Iris pigment epithelial cell (primary cell): ENCODE results near the gene TRIM33.
A peak's percentile ranks its signal among the peaks of the same experiment; 100 is the strongest.
"Not testable (repeated sequence)": the region's sequence is repeated elsewhere in the genome, so short reads cannot be mapped to it uniquely, and the experiment has no call there.

Experiments
- DNase-seq: peaks from one replicate; pipeline ENCODE4 v3.0.0-alpha.2; 2011; ENCODE audit warnings: low read depth

The TRIM33 gene

GRCh38 chr1:114466334-114467014 lies 44.5 kb downstream of the TRIM33 start:
- no peak for DNase-seq

- DNase-seq, result no peak
Measured at GRCh38 chr1:114462963-114463362, 48.0 kb downstream of the TRIM33 start.

DNA sequence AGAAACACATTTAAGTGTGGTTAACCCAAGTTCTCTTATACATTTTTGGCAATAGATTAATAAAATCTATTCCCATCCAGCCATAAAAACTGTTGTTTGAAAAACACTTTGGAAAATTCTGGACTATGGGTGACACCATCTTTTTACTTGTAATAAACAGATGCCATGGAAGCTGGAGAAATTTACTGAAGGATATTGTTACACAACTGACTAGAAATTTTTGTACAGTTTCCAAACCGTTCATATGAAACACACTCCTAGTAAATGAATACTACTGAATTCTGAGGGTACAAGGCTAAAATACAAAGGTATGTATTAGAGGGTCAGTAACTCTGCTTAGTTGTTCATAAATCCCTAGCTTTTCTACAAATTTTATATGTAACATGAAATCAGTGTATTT lies 48.7 kb downstream of the TRIM33 start:
- peak; percentile 28 for DNase-seq

- DNase-seq, result peak; percentile 92
Measured at GRCh38 chr1:114458237-114458777, 52.7 kb downstream of the TRIM33 start.

GRCh38 chr1:114457675-114458236 lies 53.2 kb downstream of the TRIM33 start:
- peak; percentile 23 for DNase-seq

GRCh38 chr1:114456586-114456985 lies 54.4 kb downstream of the TRIM33 start:
- DNase-seq, result no peak

DNA sequence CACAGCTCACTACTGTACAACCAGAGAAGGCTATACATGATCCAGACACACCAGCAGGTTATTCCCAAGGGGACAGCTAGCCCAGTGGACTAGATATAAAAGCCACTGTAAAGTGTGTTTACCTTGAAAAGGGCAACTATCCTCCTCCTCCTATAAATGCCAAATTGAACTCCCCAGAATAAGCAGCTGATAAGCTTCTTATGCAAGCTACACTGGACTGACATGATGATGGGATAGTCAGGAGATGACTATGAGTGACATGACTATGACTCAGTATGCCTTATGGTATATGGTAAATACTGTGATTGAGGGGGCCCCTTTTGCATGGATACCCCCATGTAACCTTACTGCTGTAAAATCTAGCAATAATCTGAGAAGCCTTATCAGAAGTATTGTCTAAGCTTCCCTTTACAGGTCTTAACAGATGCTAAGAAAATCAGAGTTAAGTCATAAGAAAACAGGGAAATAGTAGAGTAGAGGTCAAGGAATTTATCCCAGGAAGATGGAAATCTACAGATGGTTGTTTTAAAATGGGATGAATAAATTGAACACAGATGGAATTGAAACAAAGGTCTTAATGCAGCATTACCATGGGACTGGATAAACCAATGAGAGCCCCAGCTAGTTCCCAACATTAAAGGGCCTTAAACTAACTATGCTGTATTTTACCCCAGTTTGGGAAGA lies 55.8 kb downstream of the TRIM33 start:
- peak; percentile 58 for DNase-seq

- DNase-seq, result no peak
Measured at GRCh38 chr1:114454539-114454938, 56.5 kb downstream of the TRIM33 start.

- DNase-seq, result no peak
Measured at GRCh38 chr1:114453361-114453784, 57.6 kb downstream of the TRIM33 start.

DNA sequence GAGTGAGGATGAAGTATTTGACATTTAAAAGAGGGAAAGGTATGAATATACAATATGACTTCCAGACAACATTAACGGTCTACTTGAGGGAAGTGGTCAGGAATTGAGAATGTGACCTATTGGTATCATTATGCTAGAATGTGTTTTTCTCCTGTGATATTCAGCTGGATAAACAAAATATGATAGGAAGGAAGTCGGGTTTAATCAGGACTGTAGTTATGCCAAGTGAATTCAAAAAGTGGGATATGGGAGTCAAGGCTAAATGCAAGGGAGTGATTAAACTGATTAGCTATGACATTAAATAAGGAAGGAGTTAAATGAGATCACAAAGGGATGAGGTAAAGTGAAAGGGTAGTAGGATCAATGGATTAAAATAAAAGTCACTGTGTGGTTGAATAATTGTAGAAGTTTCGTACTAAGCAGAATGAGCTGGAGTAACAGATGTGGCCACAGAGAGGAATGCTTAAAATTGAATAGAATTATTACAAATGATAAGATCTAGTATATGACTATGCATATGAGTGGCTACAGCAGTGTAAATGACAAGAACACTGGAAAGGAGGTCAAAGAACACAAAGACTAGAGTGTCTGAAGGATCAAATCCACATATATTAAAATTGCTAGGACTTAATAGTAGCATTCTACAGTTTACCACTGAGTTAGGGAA lies 62.5 kb downstream of the TRIM33 start:
- DNase-seq, result no peak

DNA sequence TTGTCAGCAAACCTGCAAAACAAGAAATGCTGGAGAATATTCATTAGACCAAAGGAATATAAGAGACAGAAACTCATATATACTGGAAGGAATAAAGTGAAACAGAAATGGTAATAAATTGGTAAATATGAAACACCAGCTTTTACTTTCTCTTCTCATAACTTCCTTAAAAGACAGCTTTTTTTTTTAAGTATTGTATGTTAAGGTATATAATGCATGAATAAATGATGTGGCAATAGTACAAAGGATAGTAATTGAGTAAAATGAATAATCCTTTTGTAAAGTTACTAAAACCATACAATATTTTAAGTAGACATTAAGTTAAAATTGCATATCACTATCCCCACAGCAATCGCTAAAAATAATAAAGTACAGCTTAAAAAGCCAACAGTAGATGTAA lies 64.8 kb downstream of the TRIM33 start:
- DNase-seq, result no peak

DNA sequence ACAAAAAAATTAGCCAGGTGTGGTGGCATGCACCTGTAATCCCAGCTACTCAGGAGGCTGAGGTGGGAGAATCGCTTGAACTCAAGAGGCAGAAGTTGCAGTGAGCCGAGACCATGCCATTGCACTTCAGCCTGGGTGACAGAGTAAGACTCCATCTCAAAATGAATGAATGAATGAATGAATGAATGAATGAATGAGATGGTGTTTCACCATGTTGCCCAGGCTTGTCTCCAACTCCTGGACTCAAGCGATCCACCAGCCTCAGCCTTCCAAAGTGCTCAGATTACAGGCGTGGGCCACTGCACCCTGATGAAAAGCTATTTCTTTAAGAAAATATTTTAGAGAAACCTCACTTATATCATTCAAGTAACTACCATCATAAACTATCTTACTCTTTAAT lies 67.8 kb downstream of the TRIM33 start:
- not testable (repeated sequence) for DNase-seq

DNA sequence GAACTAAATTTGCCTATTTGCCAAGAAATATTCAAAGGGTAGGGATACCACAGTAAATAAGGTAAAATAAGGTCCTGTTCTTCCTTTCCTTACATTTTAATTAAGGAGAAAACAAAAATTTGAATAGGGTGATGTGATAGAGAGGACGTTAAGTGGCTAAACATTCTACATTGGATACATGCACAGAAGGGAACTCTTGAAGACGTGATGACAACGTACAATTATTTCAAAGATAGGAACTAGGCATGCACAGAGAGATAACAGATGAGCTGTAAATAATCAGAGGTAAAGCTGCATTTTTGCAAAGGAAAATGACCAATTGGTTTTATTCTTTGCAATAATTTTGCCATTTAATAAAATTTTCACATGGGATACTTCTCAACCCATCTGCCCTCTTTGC lies 69.7 kb downstream of the TRIM33 start:
- DNase-seq, result no peak

DNA sequence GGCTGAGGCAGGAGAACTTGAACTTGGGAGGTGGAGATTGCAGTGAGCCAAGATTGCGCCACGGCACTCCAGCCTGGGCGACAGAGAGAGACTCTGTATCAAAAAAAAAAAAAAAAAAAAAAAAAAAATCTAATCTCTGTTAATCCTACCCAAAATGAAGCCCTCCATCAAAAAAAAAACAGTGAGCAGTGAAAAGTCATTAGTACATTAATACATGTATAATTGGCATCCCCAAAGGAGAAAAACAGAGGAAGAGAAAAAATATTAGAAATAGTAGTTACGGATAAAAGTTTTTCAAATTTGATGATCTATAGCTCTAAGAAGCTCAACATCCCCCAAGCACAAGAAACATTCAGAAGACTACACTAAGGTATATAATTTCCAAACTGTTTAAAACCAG lies 71.6 kb downstream of the TRIM33 start:
- DNase-seq, result no peak

DNA sequence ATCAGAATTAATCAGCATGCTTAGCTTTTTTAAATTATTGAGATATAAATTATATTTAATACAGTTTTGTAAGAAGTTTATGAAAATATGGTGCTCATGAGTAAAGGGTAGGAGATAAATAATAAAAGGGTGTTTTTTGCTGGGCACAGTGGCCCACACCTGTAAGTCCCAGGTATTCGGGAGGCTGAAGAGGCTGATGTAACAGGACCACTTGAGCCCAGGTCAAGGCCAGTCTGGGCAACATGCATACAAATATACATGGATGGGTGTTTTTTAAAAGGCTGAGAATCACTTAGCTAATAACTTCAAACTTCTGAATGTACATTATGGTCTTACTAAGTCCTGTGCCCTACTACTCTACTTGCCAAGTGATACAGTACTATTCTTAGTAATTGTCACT lies 73.2 kb downstream of the TRIM33 start:
- no peak for DNase-seq

DNA sequence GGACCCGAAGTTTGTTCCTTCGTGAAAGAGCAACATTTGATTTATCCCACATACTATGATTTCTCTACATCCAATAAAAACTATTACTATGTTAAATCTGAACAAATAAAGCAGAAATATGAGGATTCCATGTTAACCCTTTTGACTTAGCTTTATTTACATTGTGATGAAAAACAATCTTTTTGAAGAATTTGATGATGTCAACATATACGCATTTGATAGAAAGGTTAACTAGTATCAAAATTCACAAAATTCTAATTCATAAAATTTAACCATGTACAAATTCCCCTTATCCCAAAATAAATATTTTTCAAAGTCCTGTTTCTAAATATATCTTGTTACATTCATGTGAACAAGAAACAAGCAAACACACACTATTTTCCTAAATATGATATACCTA lies 74.2 kb downstream of the TRIM33 start:
- DNase-seq, result no peak

GRCh38 chr1:114435088-114435715 lies 75.8 kb downstream of the TRIM33 start:
- peak; percentile 23 for DNase-seq

DNA sequence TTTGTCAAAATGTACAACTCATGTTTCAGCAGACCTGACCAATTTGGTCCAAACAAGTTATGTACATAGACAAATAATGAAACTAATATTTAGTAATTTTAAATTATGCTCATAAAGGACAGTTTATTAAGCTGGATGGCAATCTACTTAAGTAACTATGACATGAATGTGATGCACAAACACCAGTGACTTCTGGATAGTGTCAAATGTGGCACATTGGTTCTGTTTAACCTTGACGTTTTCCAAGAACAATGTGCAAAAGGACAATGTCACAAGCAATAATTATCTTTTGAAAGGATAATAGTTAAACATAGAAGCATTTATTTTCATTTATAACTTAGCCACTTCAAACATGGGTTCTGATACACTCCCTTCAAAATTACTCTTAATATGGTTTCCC lies 80.0 kb downstream of the TRIM33 start:
- no peak for DNase-seq

GRCh38 chr1:114428083-114428754 lies 82.8 kb downstream of the TRIM33 start:
- DNase-seq, result peak; percentile 28

GRCh38 chr1:114427612-114428011 lies 83.4 kb downstream of the TRIM33 start:
- no peak for DNase-seq

DNA sequence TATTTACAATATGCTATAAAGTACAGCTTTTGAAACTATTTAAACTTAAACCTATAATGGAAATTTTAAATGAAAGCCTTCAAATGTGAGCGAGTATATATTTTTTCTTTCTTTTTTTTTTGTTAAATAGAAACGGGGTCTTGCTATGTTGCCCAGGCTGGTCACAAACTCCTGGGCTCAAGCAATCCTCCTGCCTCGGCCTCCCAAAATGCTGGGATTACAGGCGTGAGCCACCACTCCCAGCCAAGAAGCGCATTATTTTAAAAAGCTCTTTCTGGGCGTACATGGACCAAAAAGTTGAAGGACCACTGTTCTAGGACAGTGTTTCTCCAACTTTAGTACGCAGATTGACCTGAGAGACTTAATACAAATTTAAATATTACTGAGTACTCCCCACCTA lies 87.5 kb downstream of the TRIM33 start:
- DNase-seq, result no peak

DNA sequence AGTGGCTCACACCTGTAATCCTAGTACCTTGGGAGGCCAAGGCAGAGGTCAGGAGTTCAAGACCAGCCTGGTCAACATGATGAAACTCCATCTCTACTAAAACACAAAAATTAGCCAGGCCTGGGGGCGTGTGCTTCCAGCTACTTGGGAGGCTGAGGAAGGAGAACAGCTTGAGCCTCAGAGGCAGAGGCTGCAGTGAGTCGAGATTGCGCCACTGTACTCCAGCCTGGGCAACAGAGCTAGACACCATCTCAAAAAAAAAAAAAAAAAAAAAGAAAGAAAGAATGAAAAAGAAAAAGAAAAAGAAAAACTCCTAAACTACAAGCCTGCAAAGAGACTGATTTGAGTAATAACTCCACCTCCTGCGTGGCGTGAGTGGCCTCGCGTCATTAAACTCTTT lies 92.1 kb downstream of the TRIM33 start:
- not testable (repeated sequence) for DNase-seq
